Measurements from ENCODE around the gene IRAK3. TPM values are rescaled to one million over a fixed set of nuclear protein-coding genes. Genes with fewer than 3 reads are reported as not detected.

The IRAK3 gene
- total and polyA plus RNA-seq, 2 experiments from 2014 or later, result 0.53 to 1.8 TPM

GRCh38 chr12:66176105-66176900 lies 12.7 kb upstream of the IRAK3 start:
- Histone ChIP-seq H4K20me1 (replicated peaks; ENCODE audit: insufficient read depth) (no peaks in the 10 kb centered on the region), H3F3A (replicated peaks; ENCODE audit: low read depth) (no peaks in the 10 kb centered on the region), H3K27ac (ENCODE audit: low read depth) (no peak overlapping the region), H3K4me3 (no peak overlapping the region), H3K4me1 (ENCODE audit: insufficient read depth) (no peaks in the 10 kb centered on the region), H3K9me2 (ENCODE audit: insufficient read depth) (0 out of 2 replicates have a peak, but pooled peaks cover 3% of the 10 kb centered on the region), H3K79me2 (replicated peaks; ENCODE audit: insufficient read depth) (no peaks in the 10 kb centered on the region), H3K27me3 (ENCODE audit: insufficient read depth) (no peaks in the 10 kb centered on the region), H3K36me3 (ENCODE audit: insufficient read depth) (no peaks in the 10 kb centered on the region), H3K4me2 (no peak overlapping the region), H2AFZ (no peak overlapping the region)
- Mint-ChIP-seq H3K4me3 (no peak overlapping the region), H3K36me3 (ENCODE audit: low read depth) (peaks cover 6% of the 10 kb centered on the region; the same call in 2 of the 3 replicates), H3K27ac (no peak overlapping the region), H3K9me3 (peaks cover 19% of the 10 kb centered on the region; the same call in 2 of the 3 replicates), H3K4me1 (no peaks in the 10 kb centered on the region), H3K27me3 (ENCODE audit: insufficient read depth, low read depth, poor library complexity) (no peaks in the 10 kb centered on the region)
- no peak for DNase-seq (ENCODE audit: low spot score)
- TF ChIP-seq ZNF462 (CRISPR knock-in tag; IDR thresholded peaks at IDR 0.05) (no peak), NANOG (IDR thresholded peaks at IDR 0.05; ENCODE audit: borderline replicate concordance) (no peak), JUNB (IDR thresholded peaks at IDR 0.05; ENCODE audit: unreplicated experiment) (no peak), EZH2phosphoT487 (IDR thresholded peaks at IDR 0.05; ENCODE audit: unreplicated experiment) (no peak), STAT1 (IDR thresholded peaks at IDR 0.05; ENCODE audit: unreplicated experiment) (no peak), EZH2 (IDR thresholded peaks at IDR 0.05; ENCODE audit: low read depth, unreplicated experiment) (no peak), ETS1 (IDR thresholded peaks at IDR 0.05) (no peak), CTCF (conservative IDR thresholded peaks at IDR 0.05; ENCODE audit: low read depth in 2 of 2) (no peak), POLR2AphosphoS5 (IDR thresholded peaks at IDR 0.05; ENCODE audit: low read depth) (no peak), REST (IDR thresholded peaks at IDR 0.05; ENCODE audit: unreplicated experiment) (no peak), ZNF114 (CRISPR knock-in tag; IDR thresholded peaks at IDR 0.05) (no peak)
- no peak for ATAC-seq
